Esophagus (tissue), 2 donors: Measurements from ENCODE around the gene MCM5. TPM values are rescaled to one million over a fixed set of nuclear protein-coding genes. Genes with fewer than 3 reads are reported as not detected.
"Not testable (repeated sequence)": the region's sequence is repeated elsewhere in the genome, so short reads cannot be mapped to it uniquely, and the experiment has no call there.

Experiments
- H3K27ac ChIP-seq, 2 donors: one replicate each; pipeline ENCODE4 v1.5.1; 2013; ENCODE audit warnings: low read depth in 2 of 2, mild to moderate bottlenecking in 2 of 2, inconsistent platforms in 1 of 2, low read length in 1 of 2, moderate library complexity in 1 of 2
- H3K27me3 ChIP-seq, 2 donors: one replicate each; pipeline ENCODE4 v1.6.1; 2013; ENCODE audit warnings: low read length in 2 of 2, control low read depth in 1 of 2, mild to moderate bottlenecking in 1 of 2; ENCODE audit not compliant: insufficient read depth in 2 of 2, control insufficient read depth in 1 of 2
- H3K36me3 ChIP-seq, 2 donors: one replicate each; pipeline ENCODE4 v1.6.1; 2013; ENCODE audit warnings: low read length in 1 of 2; ENCODE audit not compliant: control insufficient read depth in 2 of 2, insufficient read depth in 2 of 2
- H3K4me1 ChIP-seq, 2 donors: one replicate each; pipeline ENCODE4 v1.6.1; 2013; ENCODE audit warnings: low read length in 1 of 2; ENCODE audit not compliant: control insufficient read depth in 2 of 2, insufficient read depth in 2 of 2
- H3K4me3 ChIP-seq, 2 donors: one replicate each; pipeline ENCODE4 v1.5.1; 2013; ENCODE audit warnings: low read length in 2 of 2, mild to moderate bottlenecking in 2 of 2, low read depth in 1 of 2, moderate library complexity in 1 of 2
- H3K9me3 ChIP-seq, 2 donors: one replicate each; pipeline ENCODE4 v1.6.1; 2013; ENCODE audit warnings: mild to moderate bottlenecking in 2 of 2, low read depth in 1 of 2, low read length in 1 of 2, moderate library complexity in 1 of 2; ENCODE audit not compliant: control insufficient read depth in 2 of 2, insufficient read depth in 1 of 2
- WGBS, 2 donors: extraction: QIAGEN DNeasy Blood & Tissue Kit; methylation state at CpG; one replicate each; pipeline ENCODE4 v1.1.7; 2013; 5-methylcytosine and 5-hydroxymethylcytosine counted together
- polyA plus RNA-seq, 2 donors: library from polyadenylated mRNA; stranded (reverse); fragments of 200-250 nt; gene quantifications; one replicate each; pipeline ENCODE4 v1.2.3, GENCODE V29; 2013
- donor health status: healthy with polysubstance abuse.
- donor health status: Bipolar disorder and iron deficiency.

The MCM5 gene
- polyA plus RNA-seq, 2 donors: 21.4 to 33.8 TPM

DNA sequence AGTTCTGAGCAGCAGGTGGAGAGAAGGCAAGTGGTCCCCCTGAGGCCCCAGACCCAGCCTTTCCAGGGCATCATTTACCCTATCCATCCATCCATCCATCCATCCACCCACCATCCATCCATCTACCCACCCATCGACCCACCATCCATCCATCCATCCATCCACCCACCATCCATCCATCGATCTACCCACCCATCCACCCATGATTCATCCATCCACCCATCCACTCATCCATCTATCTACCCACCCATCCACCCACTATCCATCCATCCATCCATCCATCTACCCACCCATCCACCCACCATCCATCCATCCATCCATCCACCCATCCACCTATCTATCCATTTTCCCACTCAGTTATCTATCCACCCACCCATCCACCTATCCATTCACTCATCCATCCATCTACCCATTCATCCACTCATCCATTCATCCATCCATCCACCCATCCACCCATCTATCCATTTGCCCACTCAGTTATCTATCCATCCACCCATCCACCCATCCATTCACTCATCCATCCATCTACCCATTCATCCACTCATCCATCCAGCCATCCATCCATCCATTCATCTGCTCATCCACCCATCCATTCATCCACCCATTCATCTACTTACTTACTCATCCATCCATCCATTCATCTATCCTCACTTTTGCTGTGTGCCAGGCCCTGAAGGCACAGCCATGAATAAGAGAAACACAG lies 63.4 kb downstream of the MCM5 start:
- H3K4me3 ChIP-seq: no peak overlapping the region
- WGBS, 2 donors: 94 to 98% methylated on average over 2 of the region's 2 CpGs
- peaks cover 0 to 2% of the 10 kb centered on the region in 2 donors for H3K9me3 ChIP-seq
- H3K27ac ChIP-seq: no peak overlapping the region
- peaks cover 2 to 10% of the 10 kb centered on the region in 2 donors for H3K4me1 ChIP-seq
- H3K27me3 ChIP-seq: no peaks in the 10 kb centered on the region
- no peaks in the 10 kb centered on the region for H3K36me3 ChIP-seq

DNA sequence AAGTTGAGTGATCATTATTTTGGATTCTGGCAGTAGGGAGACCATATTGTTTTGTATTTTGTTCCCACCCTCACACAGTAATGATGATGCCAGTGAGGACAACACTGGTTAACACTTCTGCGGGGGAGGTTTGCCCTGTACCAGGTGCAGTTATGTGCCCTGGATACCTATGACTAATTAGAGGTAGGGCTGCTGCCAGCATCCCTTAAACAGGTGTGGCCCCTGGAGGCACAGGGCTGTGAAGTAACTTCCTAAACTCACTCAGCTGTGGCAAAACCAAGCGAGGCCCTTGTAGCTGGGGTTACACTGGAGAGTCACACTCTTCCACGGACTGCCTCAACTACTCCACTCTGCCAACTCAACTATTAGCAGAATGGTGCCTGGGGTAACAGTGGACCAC lies 64.5 kb downstream of the MCM5 start:
- Histone ChIP-seq H3K27me3 (no peaks in the 10 kb centered on the region), H3K4me3 (no peak overlapping the region), H3K36me3 (no peaks in the 10 kb centered on the region), H3K9me3 (peaks cover 0 to 2% of the 10 kb centered on the region in 2 donors), H3K27ac (no peak overlapping the region), H3K4me1 (peaks cover 2 to 6% of the 10 kb centered on the region in 2 donors)
- 59 to 65% methylated on average over 3 of the region's 3 CpGs for WGBS, 2 donors

DNA sequence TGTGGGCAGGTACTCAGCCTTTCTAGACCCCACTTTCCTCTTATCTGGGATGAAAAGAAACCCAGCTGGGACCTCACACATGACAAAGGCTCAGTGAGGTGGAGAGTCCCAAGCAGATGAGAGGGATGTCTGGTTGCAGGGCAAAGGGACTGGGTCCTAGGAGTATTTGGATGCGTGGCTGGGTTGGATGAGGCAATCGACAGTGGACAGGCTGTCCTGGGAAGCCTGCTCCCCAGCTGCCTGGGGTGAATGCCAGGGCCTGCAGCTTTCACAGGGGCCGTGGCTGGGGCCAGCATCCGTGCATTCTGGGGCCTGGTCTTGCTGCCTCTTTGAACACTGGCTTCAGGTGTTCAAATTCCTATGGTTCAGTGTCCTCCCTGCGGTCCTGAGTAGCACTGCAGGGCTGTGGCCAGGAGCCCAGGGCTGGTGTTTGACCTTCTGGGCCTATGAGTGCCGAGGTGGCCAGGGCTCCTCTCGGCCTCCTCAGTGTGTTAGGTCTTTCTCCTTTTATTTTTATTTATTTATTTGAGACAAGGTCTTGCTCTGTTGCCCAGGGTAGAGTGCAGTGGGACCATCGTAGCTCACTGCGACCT lies 65.3 kb downstream of the MCM5 start:
- no peak overlapping the region for H3K4me3 ChIP-seq
- H3K27ac ChIP-seq: peak overlapping the region in 1 of 2 donors; percentile 22
- H3K36me3 ChIP-seq: no peaks in the 10 kb centered on the region
- WGBS, 2 donors: 85 to 86% methylated on average over 9 of the region's 9 CpGs
- peaks cover 2 to 6% of the 10 kb centered on the region in 2 donors for H3K4me1 ChIP-seq
- H3K27me3 ChIP-seq: no peaks in the 10 kb centered on the region
- H3K9me3 ChIP-seq: peaks cover 0 to 2% of the 10 kb centered on the region in 2 donors

DNA sequence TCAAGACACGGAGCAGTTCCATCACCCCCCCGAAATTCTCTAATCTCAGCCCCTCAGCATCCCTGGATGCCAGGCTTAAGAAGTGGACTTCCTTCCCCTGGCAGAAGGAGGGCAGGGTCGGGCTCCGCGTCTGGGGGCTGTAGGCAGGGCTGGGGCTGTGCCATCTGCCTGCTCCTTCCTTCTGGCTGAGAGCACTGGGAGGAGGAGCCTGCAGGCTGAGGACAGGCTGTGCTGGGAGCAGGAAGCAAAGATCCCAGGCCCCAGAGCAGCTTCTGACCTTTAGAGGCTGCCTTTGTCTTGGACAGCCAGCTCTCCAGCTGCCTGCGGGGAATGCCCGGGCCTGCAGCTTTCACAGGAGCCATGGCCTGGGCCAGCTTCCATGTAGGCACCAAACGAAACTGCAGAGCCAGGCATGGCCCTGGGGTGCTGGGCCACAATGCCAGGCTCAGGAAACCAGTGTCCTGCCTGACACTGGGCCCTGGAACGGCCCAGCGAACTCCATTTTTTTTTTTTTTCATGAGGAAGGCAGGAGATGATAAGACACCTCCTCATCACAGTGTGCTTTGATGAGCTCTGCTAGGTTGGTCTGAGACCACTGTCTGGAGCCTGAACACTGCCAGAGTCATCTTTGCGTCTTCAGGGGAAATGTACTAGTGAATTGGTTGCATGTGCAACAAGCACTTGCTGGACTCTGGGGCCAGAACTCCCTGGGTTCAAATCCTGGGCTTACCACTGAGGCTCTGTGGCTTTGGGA lies 67.9 kb downstream of the MCM5 start:
- peaks cover 2 to 6% of the 10 kb centered on the region in 2 donors for H3K4me1 ChIP-seq
- H3K27ac ChIP-seq: peak overlapping the region; percentile 69 to 86
- WGBS, 2 donors: 29 to 34% methylated on average over 11 of the region's 11 CpGs

DNA sequence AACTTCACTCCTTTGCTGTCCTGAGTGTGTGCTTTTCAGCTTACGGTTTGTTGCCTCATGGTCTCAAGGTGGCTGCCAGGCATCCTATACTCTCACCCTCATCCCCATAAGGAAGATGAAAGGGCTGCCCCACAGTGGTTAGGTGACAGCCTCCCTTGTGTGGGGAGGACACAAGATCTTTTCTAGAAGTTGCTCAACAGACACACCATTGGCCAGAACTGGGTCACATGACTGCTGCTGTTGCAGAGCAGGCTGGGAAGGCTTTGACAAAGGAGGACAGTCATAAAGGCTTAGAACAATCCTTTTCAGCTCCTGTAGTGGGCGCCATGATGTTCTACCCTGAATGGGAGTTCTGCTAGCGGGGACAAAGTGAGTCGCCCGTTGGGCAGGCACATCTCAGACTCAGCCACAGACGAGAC lies 71.0 kb downstream of the MCM5 start:
- H3K4me3 ChIP-seq: no peak overlapping the region
- WGBS, 2 donors: 90 to 93% methylated on average over 6 of the region's 6 CpGs
- H3K27ac ChIP-seq: no peak overlapping the region
- no peaks in the 10 kb centered on the region for H3K36me3 ChIP-seq
- H3K4me1 ChIP-seq: peaks cover 0 to 2% of the 10 kb centered on the region in 2 donors
- no peaks in the 10 kb centered on the region for H3K27me3 ChIP-seq
- peaks cover 0 to 4% of the 10 kb centered on the region in 2 donors for H3K9me3 ChIP-seq

More for the DNA sequence above, 67.9 kb downstream of the MCM5 start:
- Histone ChIP-seq H3K36me3 (no peaks in the 10 kb centered on the region), H3K9me3 (peaks cover 0 to 6% of the 10 kb centered on the region in 2 donors), H3K4me3 (no peak overlapping the region), H3K27me3 (no peaks in the 10 kb centered on the region)

DNA sequence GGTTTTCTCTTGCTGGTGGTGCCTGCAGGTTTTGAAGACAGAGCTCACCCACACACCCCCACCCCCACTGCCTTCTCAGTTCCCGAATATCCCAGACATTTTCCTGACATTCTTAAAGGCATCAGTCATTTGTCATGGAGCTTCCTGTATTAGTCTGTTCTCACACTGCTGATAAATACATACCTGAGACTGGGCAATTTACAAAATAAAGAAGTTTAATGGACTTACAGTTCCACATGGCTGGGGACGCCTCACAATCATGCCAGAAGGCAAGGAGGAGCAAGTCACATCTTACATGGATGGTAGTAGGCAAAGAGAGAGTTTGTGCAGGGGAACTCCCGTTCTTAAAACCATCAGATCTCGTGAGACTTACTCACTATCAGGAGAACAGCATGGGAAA lies 71.6 kb downstream of the MCM5 start:
- not testable (repeated sequence) for H3K9me3 ChIP-seq, H3K27me3 ChIP-seq, H3K4me3 ChIP-seq, H3K4me1 ChIP-seq, H3K36me3 ChIP-seq, H3K27ac ChIP-seq
- WGBS, 2 donors: 82 to 87% methylated on average over 4 of the region's 4 CpGs

DNA sequence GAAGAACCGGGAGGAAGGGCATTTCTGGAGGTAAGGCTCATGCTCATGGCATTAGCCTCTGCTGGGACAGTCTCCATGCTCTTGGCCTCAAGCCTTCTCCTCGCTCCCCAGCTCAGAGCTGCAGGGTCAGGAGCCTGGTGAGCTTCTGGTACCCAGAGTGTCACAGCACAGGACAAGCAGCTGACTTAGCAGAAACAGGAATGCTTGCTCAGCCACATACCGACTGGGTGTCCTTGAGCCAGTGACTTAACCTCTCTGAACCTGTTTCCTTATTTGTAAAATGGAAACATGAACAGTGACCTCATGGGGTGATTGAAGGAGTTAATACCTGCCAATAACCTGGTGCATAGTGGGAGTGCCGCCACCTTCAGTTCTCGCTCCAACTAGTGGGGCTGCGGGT lies 72.5 kb downstream of the MCM5 start:
- Histone ChIP-seq H3K27ac (no peak overlapping the region), H3K27me3 (no peaks in the 10 kb centered on the region), H3K4me3 (no peak overlapping the region), H3K4me1 (peaks cover 0 to 2% of the 10 kb centered on the region in 2 donors), H3K36me3 (no peaks in the 10 kb centered on the region), H3K9me3 (peaks cover 0 to 4% of the 10 kb centered on the region in 2 donors)
- 88 to 90% methylated on average over 6 of the region's 6 CpGs for WGBS, 2 donors

DNA sequence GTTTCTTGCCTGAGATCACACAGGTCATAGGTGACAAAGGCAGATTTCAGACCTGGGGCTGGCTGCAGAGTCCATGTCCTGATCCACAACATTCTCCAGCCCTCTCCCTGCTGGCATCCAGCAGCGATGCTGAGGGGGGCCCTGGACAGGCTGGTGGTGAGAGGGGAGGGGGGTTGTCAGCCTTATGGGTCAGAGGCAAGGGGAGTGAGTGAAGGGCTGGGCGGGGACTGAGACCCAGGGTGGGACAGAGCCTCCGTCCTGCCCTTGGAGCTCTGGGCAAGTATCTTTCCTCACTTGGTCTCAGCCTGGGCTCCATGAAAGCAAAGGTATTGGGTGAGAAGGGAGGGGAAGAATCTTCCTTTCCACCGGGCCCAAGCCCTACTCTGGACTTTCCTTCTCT lies 74.0 kb downstream of the MCM5 start:
- H3K27me3 ChIP-seq: no peaks in the 10 kb centered on the region
- no peak overlapping the region for H3K27ac ChIP-seq
- H3K9me3 ChIP-seq: peaks cover 0 to 4% of the 10 kb centered on the region in 2 donors
- 87 to 94% methylated on average over 4 of the region's 4 CpGs for WGBS, 2 donors
- no peaks in the 10 kb centered on the region for H3K36me3 ChIP-seq
- no peak overlapping the region for H3K4me3 ChIP-seq
- H3K4me1 ChIP-seq: no peaks in the 10 kb centered on the region
